ENCODE results near the gene ENO2.

Gene ENO2

DNA sequence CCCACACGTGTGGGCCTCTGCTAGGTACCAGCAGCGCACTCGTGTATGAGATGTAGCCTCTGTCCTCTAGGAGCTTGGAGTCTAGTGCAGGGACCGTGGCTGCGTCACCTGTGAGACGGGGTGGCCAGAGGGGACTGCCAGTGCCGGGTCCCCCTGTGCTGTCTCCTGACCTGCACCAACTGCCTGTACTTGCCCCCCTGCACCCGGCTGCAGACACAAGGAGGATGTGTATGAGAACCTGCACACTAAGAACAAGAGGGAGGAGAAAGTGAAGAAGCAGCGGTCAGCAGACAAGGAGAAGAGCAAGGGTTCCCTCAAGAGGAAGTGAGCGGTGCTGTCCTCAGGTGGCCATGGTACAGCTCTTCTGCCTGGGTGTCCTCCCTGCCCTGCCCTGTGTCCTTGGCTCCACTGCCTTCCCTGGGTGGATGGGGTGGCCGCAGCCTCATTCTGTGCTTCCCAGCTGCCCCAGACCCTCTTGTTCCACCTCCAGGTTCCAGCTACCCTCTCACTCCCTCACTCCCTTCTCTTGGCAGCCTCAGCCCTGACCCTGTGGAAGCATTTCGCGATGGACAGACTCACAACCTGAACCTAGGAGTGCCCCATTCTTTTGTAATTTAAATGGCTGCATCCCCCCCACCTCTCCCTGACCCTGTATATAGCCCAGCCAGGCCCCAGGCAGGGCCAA lies 46.4 kb downstream of the ENO2 start:
- peak; percentile 42 for DNase-seq (ENCODE audit: low spot score)

DNA sequence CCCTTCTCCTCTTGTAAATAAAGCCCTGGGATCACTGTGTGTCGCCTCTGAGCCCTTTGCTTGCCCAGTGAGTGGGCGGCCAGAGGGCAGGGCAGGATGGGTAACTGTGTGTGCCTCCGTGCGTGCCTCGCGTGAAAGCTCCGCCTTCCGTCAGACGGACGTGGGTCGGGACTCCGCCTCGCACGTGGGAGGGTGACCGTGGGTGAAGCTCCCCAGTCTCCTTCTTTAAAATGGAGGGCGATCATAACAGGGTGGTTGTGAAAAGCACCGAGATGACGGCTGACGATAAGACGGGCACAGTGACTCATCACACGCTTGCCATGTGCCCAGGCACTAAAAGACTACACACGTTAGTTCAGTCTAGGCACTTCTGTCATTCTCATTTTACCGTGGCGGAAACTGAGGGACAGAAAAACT lies 46.9 kb downstream of the ENO2 start:
- DNase-seq (ENCODE audit: low spot score) = peak; percentile 96

DNA sequence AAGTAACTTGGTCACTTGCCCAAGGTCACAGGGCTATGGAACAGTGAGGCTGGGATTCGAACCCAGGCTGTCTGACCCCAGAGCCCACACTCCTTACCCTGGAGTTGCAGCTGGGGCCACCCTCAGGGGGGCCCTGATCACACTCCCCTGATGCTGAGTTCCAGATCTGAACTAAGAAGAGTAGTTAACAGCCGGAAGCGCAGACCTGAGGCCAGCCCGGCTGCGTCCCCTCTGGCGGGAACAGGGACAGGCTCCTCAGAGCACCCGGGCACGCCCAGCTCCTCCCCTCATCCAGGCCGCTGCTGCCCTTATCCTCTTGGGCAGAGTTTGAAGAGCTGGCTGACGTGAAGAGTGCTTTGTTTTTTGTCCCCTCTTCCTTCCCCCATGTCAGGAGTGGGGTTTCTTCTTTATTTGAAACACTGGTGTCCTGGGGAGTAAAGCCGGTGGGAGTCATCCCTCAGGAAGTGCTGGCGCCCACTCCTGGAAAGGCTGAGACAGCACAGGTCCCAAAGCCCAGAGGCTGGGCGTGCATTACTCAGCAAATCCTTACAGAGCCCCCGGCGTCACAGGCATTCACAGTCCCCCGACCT lies 47.4 kb downstream of the ENO2 start:
- DNase-seq (ENCODE audit: low spot score) = no peak

DNA sequence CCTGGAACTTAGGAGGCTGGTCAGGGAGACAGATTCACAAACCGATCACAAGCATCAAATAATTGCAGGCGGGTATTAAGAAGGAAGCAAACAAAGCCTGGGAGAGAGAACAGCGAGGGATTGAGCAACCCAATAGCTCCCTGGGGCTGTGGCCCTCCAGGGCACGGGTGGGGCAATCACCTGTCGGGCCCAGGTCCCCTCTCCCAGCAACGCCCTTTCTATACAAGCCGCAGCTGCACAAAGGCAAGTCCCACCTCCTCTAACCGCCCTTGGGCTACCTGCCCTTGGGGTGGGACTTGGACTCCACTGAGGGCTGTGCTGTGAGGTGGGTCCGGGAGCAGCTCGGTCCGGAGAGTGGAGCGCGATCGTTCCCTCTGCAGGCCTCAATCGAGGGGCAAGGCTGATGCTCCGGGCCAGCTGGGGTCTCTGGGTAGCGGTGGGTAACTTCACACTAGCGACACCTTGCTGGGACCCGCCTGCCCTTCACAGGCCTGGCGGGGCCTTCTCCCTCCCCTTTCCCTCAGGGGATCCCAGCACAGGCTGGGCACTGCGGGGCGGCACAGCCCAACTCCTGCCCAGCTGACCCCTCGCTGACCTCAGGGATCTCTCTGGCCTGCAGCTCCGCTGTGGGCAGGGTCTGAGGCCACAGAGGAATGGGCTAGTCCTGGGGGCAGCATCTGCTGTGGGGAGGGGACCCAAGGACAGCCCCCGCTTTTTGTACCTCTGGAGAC lies 48.1 kb downstream of the ENO2 start:
- no peak for DNase-seq (ENCODE audit: low spot score)

- DNase-seq (ENCODE audit: low spot score) = no peak
Measured at GRCh38 chr12:6963016-6963731, 48.8 kb downstream of the ENO2 start.

GRCh38 chr12:6963791-6964413 lies 49.5 kb downstream of the ENO2 start:
- DNase-seq (ENCODE audit: low spot score) = no peak

DNA sequence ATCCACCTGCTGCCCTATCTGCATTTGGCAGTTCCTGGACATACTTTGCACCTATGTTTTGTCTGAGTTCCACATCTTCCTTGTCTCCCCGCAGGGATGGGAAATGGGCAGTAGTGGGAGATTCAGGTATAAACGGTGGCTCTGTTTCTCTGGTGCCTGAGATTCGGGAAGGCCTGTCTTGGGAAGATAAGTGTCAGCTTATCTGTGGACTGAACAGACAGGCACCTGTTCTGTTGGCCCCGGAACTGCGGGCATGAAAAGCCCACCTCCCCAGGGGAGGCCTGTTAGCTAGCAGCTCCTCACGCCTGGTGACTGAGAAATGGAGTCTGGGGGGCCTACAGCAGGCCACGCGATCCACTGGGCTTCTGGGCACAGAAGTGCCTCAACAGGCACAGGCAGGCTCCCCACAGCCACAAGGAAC lies 50.2 kb downstream of the ENO2 start:
- no peak for DNase-seq (ENCODE audit: low spot score)

- DNase-seq (ENCODE audit: low spot score) = peak; percentile 93
Measured at GRCh38 chr12:6965026-6965661, 50.8 kb downstream of the ENO2 start.

- no peak for DNase-seq (ENCODE audit: low spot score)
Measured at GRCh38 chr12:6965714-6966113, 51.3 kb downstream of the ENO2 start.

DNA sequence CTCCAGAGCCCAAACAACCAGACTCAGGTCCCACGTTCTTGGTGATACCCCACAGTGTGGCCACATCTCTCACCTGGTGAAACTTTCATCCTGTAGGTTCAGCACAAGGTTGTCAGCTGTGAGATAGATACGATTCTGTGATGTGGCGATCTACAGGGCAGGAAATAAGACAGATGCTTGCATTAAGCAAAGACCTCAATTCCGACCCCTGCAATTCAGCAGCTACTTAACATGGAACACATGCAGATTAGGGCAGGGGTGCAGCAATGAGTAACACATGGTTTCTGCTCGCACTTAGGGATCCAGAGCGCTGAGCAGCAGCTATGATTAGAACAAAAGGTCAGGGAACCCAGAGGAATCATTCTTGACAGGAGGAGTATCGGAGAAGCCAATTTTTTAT lies 52.0 kb downstream of the ENO2 start:
- DNase-seq (ENCODE audit: low spot score) = no peak

GRCh38 chr12:6967651-6968100 lies 53.3 kb downstream of the ENO2 start:
- no peak for DNase-seq (ENCODE audit: low spot score)

GRCh38 chr12:6968426-6968825 lies 54.0 kb downstream of the ENO2 start:
- DNase-seq (ENCODE audit: low spot score) = no peak

DNA sequence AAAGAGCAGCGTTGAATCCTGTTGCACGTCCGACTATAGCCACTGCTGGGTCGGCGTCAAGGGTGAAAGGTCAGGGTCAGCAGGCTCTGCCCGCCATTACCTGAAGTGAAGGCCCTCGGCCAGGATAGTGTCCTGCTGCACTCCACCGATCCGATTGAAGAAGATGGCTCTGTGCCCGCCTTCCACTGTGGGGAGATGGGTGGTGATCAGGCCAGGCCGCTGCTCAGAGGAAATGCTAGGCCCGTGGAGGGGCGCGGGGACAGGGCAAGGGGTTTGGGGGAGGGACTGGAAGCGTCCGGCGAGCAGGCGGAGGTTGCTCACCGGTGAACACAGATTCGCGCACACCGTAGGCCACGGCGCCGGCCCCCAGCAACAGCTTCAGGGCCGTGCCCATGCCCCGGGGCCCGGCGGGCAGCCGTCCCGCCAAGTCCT lies 55.7 kb downstream of the ENO2 start:
- DNase-seq (ENCODE audit: low spot score) = no peak

All from CD4-positive, alpha-beta T cell treated with Interleukin-2 at 100 ng/mL for 4 hours (primary cell).